ENCODE measurements around the gene NPEPPS.

DNA sequence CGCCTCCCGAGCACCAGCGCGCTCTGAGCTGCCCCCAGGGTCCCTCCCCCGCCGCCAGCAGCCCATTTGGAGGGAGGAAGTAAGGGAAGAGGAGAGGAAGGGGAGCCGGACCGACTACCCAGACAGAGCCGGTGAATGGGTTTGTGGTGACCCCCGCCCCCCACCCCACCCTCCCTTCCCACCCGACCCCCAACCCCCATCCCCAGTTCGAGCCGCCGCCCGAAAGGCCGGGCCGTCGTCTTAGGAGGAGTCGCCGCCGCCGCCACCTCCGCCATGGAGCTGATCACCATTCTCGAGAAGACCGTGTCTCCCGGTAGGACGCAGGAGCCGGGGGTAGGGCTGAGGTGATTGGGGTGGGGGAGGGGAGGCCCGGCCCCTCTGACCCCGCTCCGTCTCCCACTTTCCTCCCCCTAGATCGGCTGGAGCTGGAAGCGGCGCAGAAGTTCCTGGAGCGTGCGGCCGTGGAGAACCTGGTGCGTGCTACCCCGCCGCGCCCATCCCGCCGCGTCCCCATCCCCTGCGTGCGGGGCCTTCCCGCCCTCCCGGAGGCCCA, 119.1 kb downstream of the NPEPPS start:
- no peak for TF ChIP-seq POLR2AphosphoS5 (IDR thresholded peaks at IDR 0.05)
- TF ChIP-seq, protein P1, sequence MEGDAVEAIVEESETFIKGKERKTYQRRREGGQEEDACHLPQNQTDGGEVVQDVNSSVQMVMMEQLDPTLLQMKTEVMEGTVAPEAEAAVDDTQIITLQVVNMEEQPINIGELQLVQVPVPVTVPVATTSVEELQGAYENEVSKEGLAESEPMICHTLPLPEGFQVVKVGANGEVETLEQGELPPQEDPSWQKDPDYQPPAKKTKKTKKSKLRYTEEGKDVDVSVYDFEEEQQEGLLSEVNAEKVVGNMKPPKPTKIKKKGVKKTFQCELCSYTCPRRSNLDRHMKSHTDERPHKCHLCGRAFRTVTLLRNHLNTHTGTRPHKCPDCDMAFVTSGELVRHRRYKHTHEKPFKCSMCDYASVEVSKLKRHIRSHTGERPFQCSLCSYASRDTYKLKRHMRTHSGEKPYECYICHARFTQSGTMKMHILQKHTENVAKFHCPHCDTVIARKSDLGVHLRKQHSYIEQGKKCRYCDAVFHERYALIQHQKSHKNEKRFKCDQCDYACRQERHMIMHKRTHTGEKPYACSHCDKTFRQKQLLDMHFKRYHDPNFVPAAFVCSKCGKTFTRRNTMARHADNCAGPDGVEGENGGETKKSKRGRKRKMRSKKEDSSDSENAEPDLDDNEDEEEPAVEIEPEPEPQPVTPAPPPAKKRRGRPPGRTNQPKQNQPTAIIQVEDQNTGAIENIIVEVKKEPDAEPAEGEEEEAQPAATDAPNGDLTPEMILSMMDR (IDR thresholded peaks at IDR 0.05) = no peak

Data from suprapubic skin (tissue), 3 donors.